HepG2 (cell line): ENCODE results near the gene ZNF700. TPM values are rescaled to one million over a fixed set of nuclear protein-coding genes. Genes with fewer than 3 reads are reported as not detected.

Experiments used
- EP300 ChIP-seq, 3 experiments: sonication (generic) in 1 of 3; formaldehyde crosslinking in 1 of 3; IDR thresholded peaks; 2 replicates each; pipeline versions ENCODE4 v1.5.1 to v1.6.1; 2011 to 2020; ENCODE audit warnings: low read depth in 2 of 3, low read length in 2 of 3, borderline replicate concordance in 1 of 3, improper control_type of control experiment in 1 of 3, mild to moderate bottlenecking in 1 of 3, missing genetic modification reagents in 1 of 3, moderate library complexity in 1 of 3
- GATAD1 ChIP-seq: IDR thresholded peaks from 2 replicates; pipeline ENCODE4 v1.6.1; 2016; ENCODE audit warnings: missing genetic modification reagents, missing compliant biosample characterization
- IRF2 ChIP-seq: IDR thresholded peaks from 2 replicates; pipeline ENCODE4 v1.6.1; 2018; ENCODE audit warnings: missing genetic modification reagents, missing compliant biosample characterization
- KDM6A ChIP-seq: IDR thresholded peaks from 2 replicates; pipeline ENCODE4 v1.6.1; 2016; ENCODE audit warnings: low read depth
- KLF16 ChIP-seq, 2 experiments: sonication (generic) in 1 of 2; formaldehyde crosslinking in 1 of 2; IDR thresholded peaks; 2 replicates each; pipeline versions ENCODE4 v1.6.1 to v1.8.0; 2016 to 2023; ENCODE audit warnings: missing genetic modification reagents in 2 of 2, missing compliant biosample characterization in 1 of 2
- NR2C2 ChIP-seq: sonication (generic); formaldehyde crosslinking; IDR thresholded peaks from 2 replicates; pipeline ENCODE4 v1.4.0; 2020; ENCODE audit warnings: missing genetic modification reagents, mild to moderate bottlenecking, moderate library complexity, borderline replicate concordance
- RAD21 ChIP-seq: fragments of 450-650 bp; formaldehyde crosslinking; IDR thresholded peaks from 2 replicates; pipeline ENCODE4 v1.5.0; 2020; ENCODE audit warnings: mild to moderate bottlenecking
- RARG ChIP-seq: sonication (generic); formaldehyde crosslinking; IDR thresholded peaks from 2 replicates; pipeline ENCODE4 v1.4.0; 2020; ENCODE audit warnings: low read depth, mild to moderate bottlenecking, missing genetic modification reagents
- SAP130 ChIP-seq: IDR thresholded peaks from 2 replicates; pipeline ENCODE4 v1.6.1; 2016; ENCODE audit warnings: low read depth
- TCF7 ChIP-seq: sonication (generic); IDR thresholded peaks from 2 replicates; pipeline ENCODE4 v1.6.1; 2016; ENCODE audit warnings: antibody characterized with exemption, low read depth
- ZBTB21 ChIP-seq: sonication (generic); formaldehyde crosslinking; IDR thresholded peaks from 2 replicates; pipeline ENCODE4 v1.4.0; 2020; ENCODE audit warnings: missing genetic modification reagents
- ZNF329 ChIP-seq: sonication (generic); formaldehyde crosslinking; IDR thresholded peaks from 2 replicates; pipeline ENCODE4 v1.9.0; 2021; ENCODE audit warnings: low read depth, mild to moderate bottlenecking, missing genetic modification reagents
- ZNF7 ChIP-seq: IDR thresholded peaks from 2 replicates; pipeline ENCODE4 v1.6.1; 2016; ENCODE audit warnings: missing biosample characterization, missing genetic modification reagents
- polyA plus RNA-seq, 8 experiments: library from polyadenylated mRNA; depleted of rRNA in 3 of 8; stranded (reverse) in 7 of 8; unstranded in 1 of 8; fragments of >200 nt; fragmentation: Illumina TruSeq in 4 of 8; extraction: Trizol in 4 of 8; gene quantifications; 2 replicates each; pipeline versions ENCODE4 v1.2.1 to v1.2.3, GENCODE V29; 2011 to 2016; ENCODE audit warnings: low read depth in 4 of 8, missing spikeins in 1 of 8, mixed read lengths in 1 of 8; ENCODE audit not compliant: insufficient read depth in 1 of 8
- total RNA-seq, 5 experiments: library from RNA; depleted of rRNA; stranded (reverse); fragments of >200 nt; fragmentation: Illumina TruSeq; extraction: Trizol; gene quantifications; 2 replicates each; pipeline ENCODE4 v1.2.3, GENCODE V29; 2016; ENCODE audit warnings: low read depth in 1 of 5
- TF ChIP-seq, protein P1 (sequence below): sonication (generic); formaldehyde crosslinking; IDR thresholded peaks from 2 replicates; pipeline ENCODE4 v1.4.0; 2020; ENCODE audit warnings: missing genetic modification reagents
- TF ChIP-seq, protein P2 (sequence below), 2 experiments: sonication (generic) in 1 of 2; formaldehyde crosslinking in 1 of 2; IDR thresholded peaks; 2 replicates each; pipeline versions ENCODE4 v1.4.0 to v1.6.1; 2018 to 2020; ENCODE audit warnings: missing genetic modification reagents in 2 of 2, borderline replicate concordance in 1 of 2, low read depth in 1 of 2, mild to moderate bottlenecking in 1 of 2, missing biosample characterization in 1 of 2
- TF ChIP-seq, protein P3 (sequence below): IDR thresholded peaks from 2 replicates; pipeline ENCODE4 v1.4.0; 2020; ENCODE audit warnings: mild to moderate bottlenecking, missing genetic modification reagents
- TF ChIP-seq, protein P4 (sequence below): sonication (generic); formaldehyde crosslinking; IDR thresholded peaks from 2 replicates; pipeline ENCODE4 v1.4.0; 2020; ENCODE audit warnings: missing genetic modification reagents, low read depth, mild to moderate bottlenecking, borderline replicate concordance
- TF ChIP-seq, protein P5 (sequence below): conservative IDR thresholded peaks from 2 replicates; pipeline ENCODE4 v1.6.1; 2018; ENCODE audit warnings: missing genetic modification reagents

ZNF700 gene
- total and polyA plus RNA-seq, 2 of the 13 experiments (the other 11 are each of a cell fraction or from before 2014, with no cell fraction given) = 6.0 to 12.8 TPM

DNA sequence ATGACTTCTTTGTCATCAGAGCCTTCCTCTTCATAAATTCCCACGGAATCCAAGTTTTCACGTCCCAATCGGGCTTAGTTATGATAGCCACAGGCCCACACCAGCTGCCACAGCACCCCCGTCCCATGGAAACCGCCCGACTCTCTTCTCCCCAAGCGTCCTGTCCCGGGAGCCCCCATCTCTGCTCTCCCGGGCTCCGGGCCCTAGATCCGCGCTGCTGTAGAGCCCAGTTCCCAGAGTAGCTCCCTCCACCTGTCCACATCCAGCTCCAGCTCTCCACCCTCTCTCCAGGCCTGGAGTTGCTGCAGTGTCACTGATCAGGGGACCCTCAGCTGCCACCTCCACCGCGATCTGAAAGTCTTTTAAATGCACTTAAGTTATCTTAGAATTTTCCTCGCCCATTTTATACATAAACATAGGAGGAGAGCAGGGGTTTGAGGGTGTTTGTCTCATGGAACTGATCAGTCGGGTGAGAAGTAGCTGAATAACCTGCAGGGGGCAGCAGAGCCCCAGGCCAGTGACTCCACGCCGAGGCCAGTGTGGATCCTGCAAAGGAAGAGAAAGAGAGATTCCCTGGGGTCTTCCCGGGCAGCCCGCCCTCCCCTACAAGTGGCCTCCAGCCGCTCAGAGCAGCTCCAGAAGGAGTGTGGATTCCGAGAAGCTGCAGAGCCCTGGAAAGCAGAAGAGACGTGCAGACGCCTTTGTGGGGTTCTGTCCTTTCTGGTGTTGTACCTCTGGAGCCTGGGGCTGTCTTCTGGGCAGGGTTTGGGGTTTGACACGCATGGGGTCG lies 38.9 kb downstream of the ZNF700 start (continued):
- TF ChIP-seq, protein P1, sequence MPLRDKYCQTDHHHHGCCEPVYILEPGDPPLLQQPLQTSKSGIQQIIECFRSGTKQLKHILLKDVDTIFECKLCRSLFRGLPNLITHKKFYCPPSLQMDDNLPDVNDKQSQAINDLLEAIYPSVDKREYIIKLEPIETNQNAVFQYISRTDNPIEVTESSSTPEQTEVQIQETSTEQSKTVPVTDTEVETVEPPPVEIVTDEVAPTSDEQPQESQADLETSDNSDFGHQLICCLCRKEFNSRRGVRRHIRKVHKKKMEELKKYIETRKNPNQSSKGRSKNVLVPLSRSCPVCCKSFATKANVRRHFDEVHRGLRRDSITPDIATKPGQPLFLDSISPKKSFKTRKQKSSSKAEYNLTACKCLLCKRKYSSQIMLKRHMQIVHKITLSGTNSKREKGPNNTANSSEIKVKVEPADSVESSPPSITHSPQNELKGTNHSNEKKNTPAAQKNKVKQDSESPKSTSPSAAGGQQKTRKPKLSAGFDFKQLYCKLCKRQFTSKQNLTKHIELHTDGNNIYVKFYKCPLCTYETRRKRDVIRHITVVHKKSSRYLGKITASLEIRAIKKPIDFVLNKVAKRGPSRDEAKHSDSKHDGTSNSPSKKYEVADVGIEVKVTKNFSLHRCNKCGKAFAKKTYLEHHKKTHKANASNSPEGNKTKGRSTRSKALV (CRISPR knock-in tag) = no peak
- TF ChIP-seq, protein P2, sequence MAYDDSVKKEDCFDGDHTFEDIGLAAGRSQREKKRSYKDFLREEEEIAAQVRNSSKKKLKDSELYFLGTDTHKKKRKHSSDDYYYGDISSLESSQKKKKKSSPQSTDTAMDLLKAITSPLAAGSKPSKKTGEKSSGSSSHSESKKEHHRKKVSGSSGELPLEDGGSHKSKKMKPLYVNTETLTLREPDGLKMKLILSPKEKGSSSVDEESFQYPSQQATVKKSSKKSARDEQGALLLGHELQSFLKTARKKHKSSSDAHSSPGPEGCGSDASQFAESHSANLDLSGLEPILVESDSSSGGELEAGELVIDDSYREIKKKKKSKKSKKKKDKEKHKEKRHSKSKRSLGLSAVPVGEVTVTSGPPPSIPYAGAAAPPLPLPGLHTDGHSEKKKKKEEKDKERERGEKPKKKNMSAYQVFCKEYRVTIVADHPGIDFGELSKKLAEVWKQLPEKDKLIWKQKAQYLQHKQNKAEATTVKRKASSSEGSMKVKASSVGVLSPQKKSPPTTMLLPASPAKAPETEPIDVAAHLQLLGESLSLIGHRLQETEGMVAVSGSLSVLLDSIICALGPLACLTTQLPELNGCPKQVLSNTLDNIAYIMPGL (CRISPR knock-in tag; IDR thresholded peaks at IDR 0.05; ENCODE audit: borderline replicate concordance in 1 of 2, low read depth in 1 of 2) = 0 out of 4 replicates have a peak, but pooled peaks of 1 of the 2 experiments have one; percentile 44
- TF ChIP-seq RAD21 (CRISPR knock-in tag) (peak; percentile 65), NR2C2 (CRISPR knock-in tag) (no peak), KLF16 (CRISPR knock-in tag; IDR thresholded peaks at IDR 0.05) (no peak), ZNF329 (CRISPR knock-in tag) (no peak), EP300 (IDR thresholded peaks at IDR 0.05; ENCODE audit: low read depth in 2 of 2, low read length in 2 of 2) (no peak), EP300 (CRISPR knock-in tag; IDR thresholded peaks at IDR 0.05; ENCODE audit: borderline replicate concordance) (no peak), ZNF7 (CRISPR knock-in tag) (no peak), TCF7 (no peak), SAP130 (peak; percentile 16; the same call in 1 of the 2 replicates), ZBTB21 (no peak), IRF2 (CRISPR knock-in tag) (0 out of 2 replicates have a peak, but pooled peaks have one; percentile 28), GATAD1 (CRISPR knock-in tag) (no peak), RARG (no peak), KDM6A (no peak)
- TF ChIP-seq, protein P3, sequence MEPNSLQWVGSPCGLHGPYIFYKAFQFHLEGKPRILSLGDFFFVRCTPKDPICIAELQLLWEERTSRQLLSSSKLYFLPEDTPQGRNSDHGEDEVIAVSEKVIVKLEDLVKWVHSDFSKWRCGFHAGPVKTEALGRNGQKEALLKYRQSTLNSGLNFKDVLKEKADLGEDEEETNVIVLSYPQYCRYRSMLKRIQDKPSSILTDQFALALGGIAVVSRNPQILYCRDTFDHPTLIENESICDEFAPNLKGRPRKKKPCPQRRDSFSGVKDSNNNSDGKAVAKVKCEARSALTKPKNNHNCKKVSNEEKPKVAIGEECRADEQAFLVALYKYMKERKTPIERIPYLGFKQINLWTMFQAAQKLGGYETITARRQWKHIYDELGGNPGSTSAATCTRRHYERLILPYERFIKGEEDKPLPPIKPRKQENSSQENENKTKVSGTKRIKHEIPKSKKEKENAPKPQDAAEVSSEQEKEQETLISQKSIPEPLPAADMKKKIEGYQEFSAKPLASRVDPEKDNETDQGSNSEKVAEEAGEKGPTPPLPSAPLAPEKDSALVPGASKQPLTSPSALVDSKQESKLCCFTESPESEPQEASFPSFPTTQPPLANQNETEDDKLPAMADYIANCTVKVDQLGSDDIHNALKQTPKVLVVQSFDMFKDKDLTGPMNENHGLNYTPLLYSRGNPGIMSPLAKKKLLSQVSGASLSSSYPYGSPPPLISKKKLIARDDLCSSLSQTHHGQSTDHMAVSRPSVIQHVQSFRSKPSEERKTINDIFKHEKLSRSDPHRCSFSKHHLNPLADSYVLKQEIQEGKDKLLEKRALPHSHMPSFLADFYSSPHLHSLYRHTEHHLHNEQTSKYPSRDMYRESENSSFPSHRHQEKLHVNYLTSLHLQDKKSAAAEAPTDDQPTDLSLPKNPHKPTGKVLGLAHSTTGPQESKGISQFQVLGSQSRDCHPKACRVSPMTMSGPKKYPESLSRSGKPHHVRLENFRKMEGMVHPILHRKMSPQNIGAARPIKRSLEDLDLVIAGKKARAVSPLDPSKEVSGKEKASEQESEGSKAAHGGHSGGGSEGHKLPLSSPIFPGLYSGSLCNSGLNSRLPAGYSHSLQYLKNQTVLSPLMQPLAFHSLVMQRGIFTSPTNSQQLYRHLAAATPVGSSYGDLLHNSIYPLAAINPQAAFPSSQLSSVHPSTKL (CRISPR knock-in tag) = 0 out of 2 replicates have a peak, but pooled peaks have one; percentile 11
- TF ChIP-seq, protein P4, sequence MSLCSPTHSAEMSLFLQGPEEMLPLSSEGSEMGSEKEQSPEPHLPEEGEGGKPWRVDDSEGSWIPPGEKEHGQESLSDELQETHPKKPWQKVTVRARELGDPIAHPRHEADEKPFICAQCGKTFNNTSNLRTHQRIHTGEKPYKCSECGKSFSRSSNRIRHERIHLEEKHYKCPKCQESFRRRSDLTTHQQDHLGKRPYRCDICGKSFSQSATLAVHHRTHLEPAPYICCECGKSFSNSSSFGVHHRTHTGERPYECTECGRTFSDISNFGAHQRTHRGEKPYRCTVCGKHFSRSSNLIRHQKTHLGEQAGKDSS = no peak
- TF ChIP-seq, protein P5, sequence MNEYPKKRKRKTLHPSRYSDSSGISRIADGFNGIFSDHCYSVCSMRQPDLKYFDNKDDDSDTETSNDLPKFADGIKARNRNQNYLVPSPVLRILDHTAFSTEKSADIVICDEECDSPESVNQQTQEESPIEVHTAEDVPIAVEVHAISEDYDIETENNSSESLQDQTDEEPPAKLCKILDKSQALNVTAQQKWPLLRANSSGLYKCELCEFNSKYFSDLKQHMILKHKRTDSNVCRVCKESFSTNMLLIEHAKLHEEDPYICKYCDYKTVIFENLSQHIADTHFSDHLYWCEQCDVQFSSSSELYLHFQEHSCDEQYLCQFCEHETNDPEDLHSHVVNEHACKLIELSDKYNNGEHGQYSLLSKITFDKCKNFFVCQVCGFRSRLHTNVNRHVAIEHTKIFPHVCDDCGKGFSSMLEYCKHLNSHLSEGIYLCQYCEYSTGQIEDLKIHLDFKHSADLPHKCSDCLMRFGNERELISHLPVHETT (CRISPR knock-in tag) = no peak
